ENCODE results near the gene SNX13.
A peak's percentile ranks its signal among the peaks of the same experiment; 100 is the strongest.
"Not testable (repeated sequence)": the region's sequence is repeated elsewhere in the genome, so short reads cannot be mapped to it uniquely, and the experiment has no call there.

The SNX13 gene

GRCh38 chr7:17910377-17910776 is 29.9 kb downstream of the SNX13 start:
- DNase-seq: no peak

GRCh38 chr7:17909310-17909709 is 31.0 kb downstream of the SNX13 start:
- DNase-seq: not testable (repeated sequence)

GRCh38 chr7:17907014-17907413 is 33.3 kb downstream of the SNX13 start:
- peak; percentile 19 for DNase-seq

GRCh38 chr7:17903337-17903736 is 37.0 kb downstream of the SNX13 start:
- DNase-seq: no peak

GRCh38 chr7:17902599-17902998 is 37.7 kb downstream of the SNX13 start:
- no peak for DNase-seq

GRCh38 chr7:17900464-17900863 is 39.8 kb downstream of the SNX13 start:
- DNase-seq: no peak

- no peak for DNase-seq
These were observed 42.2 kb downstream of the SNX13 start for GRCh38 chr7:17898111-17898510.

GRCh38 chr7:17887286-17887685 is 53.0 kb downstream of the SNX13 start:
- DNase-seq: no peak

GRCh38 chr7:17882685-17883084 is 57.6 kb downstream of the SNX13 start:
- DNase-seq: no peak

GRCh38 chr7:17879075-17879661 is 61.1 kb downstream of the SNX13 start:
- DNase-seq: no peak

GRCh38 chr7:17878627-17879026 is 61.7 kb downstream of the SNX13 start:
- no peak for DNase-seq

GRCh38 chr7:17871815-17872533 is 68.3 kb downstream of the SNX13 start:
- DNase-seq: no peak

GRCh38 chr7:17870406-17870805 is 69.9 kb downstream of the SNX13 start:
- DNase-seq: no peak

GRCh38 chr7:17863809-17864143 is 76.5 kb downstream of the SNX13 start:
- no peak for DNase-seq

GRCh38 chr7:17863095-17863808 is 77.0 kb downstream of the SNX13 start:
- no peak for DNase-seq

- no peak for DNase-seq
These were observed 84.0 kb downstream of the SNX13 start for GRCh38 chr7:17856251-17856650.

- no peak for DNase-seq
These were observed 85.1 kb downstream of the SNX13 start for GRCh38 chr7:17855202-17855601.

GRCh38 chr7:17854261-17855047 is 85.8 kb downstream of the SNX13 start:
- no peak for DNase-seq

- no peak for DNase-seq
These were observed 87.9 kb downstream of the SNX13 start for GRCh38 chr7:17852361-17852760.

- DNase-seq: peak; percentile 80
These were observed 90.8 kb downstream of the SNX13 start for GRCh38 chr7:17849504-17849903.

- no peak for DNase-seq
These were observed 91.8 kb downstream of the SNX13 start for GRCh38 chr7:17848516-17848915.

- DNase-seq: no peak
These were observed 93.4 kb downstream of the SNX13 start for GRCh38 chr7:17846935-17847334.

GRCh38 chr7:17845197-17845547 is 95.1 kb downstream of the SNX13 start:
- no peak for DNase-seq

Data from EL (cell line).